ENCODE measurements around the gene PLLP. TPM values are rescaled to one million over a fixed set of nuclear protein-coding genes. Genes with fewer than 3 reads are reported as not detected.

The PLLP gene
- total RNA-seq, 1 experiment from 2014 or later = 3.1 TPM

- TF ChIP-seq CTCF (IDR thresholded peaks at IDR 0.05 in 2 of 3, conservative IDR thresholded peaks at IDR 0.05 in 1 of 3; ENCODE audit: borderline replicate concordance in 1 of 3, insufficient read depth in 1 of 3, low read depth in 2 of 3, low read length in 2 of 3) = no peak
- TF ChIP-seq EZH2phosphoT487 (IDR thresholded peaks at IDR 0.05; ENCODE audit: borderline replicate concordance) = no peak
- TF ChIP-seq ZBTB33 (IDR thresholded peaks at IDR 0.05; ENCODE audit: extremely low read depth, insufficient replicate concordance, low read length) = no peak
- no peak for TF ChIP-seq RAD21 (IDR thresholded peaks at IDR 0.05; ENCODE audit: low read depth)
- TF ChIP-seq CBX3 (IDR thresholded peaks at IDR 0.05; ENCODE audit: low read depth) = no peak
Measured at GRCh38 chr16:57271867-57272495, 12.5 kb downstream of the PLLP start (continued).

GRCh38 chr16:57271063-57271345 lies 13.5 kb downstream of the PLLP start:
- Histone ChIP-seq H3K27ac (ENCODE audit: low read depth, low read length) (no peak overlapping the region), H3K9me3 (ENCODE audit: control insufficient read depth in 1 of 2, insufficient read depth in 1 of 2, low read depth in 1 of 2, low read length in 2 of 2) (no peaks in the 10 kb centered on the region), H2AFZ (ENCODE audit: low read depth, low read length, poor library complexity, severe bottlenecking) (no peak overlapping the region), H3K36me3 (ENCODE audit: control insufficient read depth in 1 of 2, insufficient read depth in 2 of 2, low read length in 2 of 2) (no peaks in the 10 kb centered on the region), H4K20me1 (ENCODE audit: insufficient read depth) (no peaks in the 10 kb centered on the region), H3K4me3 (replicated peaks in 1 of 2; ENCODE audit: low read depth in 1 of 2, low read length in 2 of 2) (no peak overlapping the region), H3K27me3 (ENCODE audit: insufficient read depth, low read length) (no peaks in the 10 kb centered on the region), H3K4me1 (ENCODE audit: control insufficient read depth in 1 of 2, insufficient read depth in 2 of 2, low read length in 2 of 2) (no peaks in the 10 kb centered on the region; a peak in 2 of 4 replicates), H3K9me2 (ENCODE audit: insufficient read depth) (no peaks in the 10 kb centered on the region), H3K9ac (ENCODE audit: low read length) (no peak overlapping the region), H3K4me2 (ENCODE audit: low read length) (no peak overlapping the region), H3K79me2 (ENCODE audit: insufficient read depth, low read length) (no peaks in the 10 kb centered on the region)
- DNase-seq (ENCODE audit: low read depth, low spot score) = no peak
- ChIA-PET POLR2A (no interaction called here), CTCF (no interaction called here), RAD21 (ENCODE audit: low non-redundant PET in 1 of 2, low total read pairs in 2 of 2, uncharacterized antibody in 2 of 2, unreplicated experiment in 2 of 2) (no interaction called here)
- ATAC-seq = no peak
- TF ChIP-seq EGR1 (IDR thresholded peaks at IDR 0.05; ENCODE audit: low read depth) = no peak
- TF ChIP-seq REST (IDR thresholded peaks at IDR 0.05; ENCODE audit: low read depth) = no peak
- TF ChIP-seq YY1 (IDR thresholded peaks at IDR 0.05; ENCODE audit: extremely low read depth, insufficient replicate concordance, low read depth, low read length) = no peak
- BruUV-seq (replicated peaks) = no TSS peak
- intact Hi-C loops (cut with micrococcal nuclease) = no loop called here
